GM12878 (cell line): Measurements from ENCODE around the gene CFAP92. TPM values are rescaled to one million over a fixed set of nuclear protein-coding genes. Genes with fewer than 3 reads are reported as not detected.

Source experiments
- ATAC-seq: fragments of 200-7000 bp; cut with Tn5 transposase; 3 replicates; pipeline ENCODE4 v1.9.1; 2020; ENCODE audit warnings: mild to moderate bottlenecking, moderate library complexity
- BruUV-seq: library from RNA; stranded (reverse); fragments of 400-500 nt; replicated peaks from 2 replicates; lab custom pipeline; 2021; lab: Mats Ljungman, UMichigan
- CTCF ChIA-PET: fragments of 300-600 bp; sonication (Branson Sonifier 250); formaldehyde crosslinking; extraction: SDS; loops from one replicate; lab custom pipeline; 2021; ENCODE audit warnings: inconsistent platforms; lab: Yijun Ruan, JAX
- POLR2A ChIA-PET: fragments of 350-600 bp; formaldehyde crosslinking; extraction: SDS; loops from one replicate; lab custom pipeline; 2021; ENCODE audit warnings: inconsistent platforms; lab: Charles Lee
- RAD21 ChIA-PET: fragments of 300-600 bp; sonication (Branson Sonifier 250); formaldehyde crosslinking; loops from one replicate; lab custom pipeline; 2023; ENCODE audit warnings: antibody characterized with exemption; ENCODE audit not compliant: unreplicated experiment; lab: Charles Lee
- SMC1A ChIA-PET: fragments of 300-600 bp; sonication (Branson Sonifier 250); formaldehyde crosslinking; loops from one replicate; lab custom pipeline; 2023; ENCODE audit not compliant: unreplicated experiment, uncharacterized antibody; lab: Charles Lee
- DNase-seq: peaks from one replicate; pipeline ENCODE4 v3.0.0-alpha.2; 2011; ENCODE audit warnings: low read depth, low spot score
- FAIRE-seq: peaks from 3 replicates; lab custom pipeline; 2011; peaks lifted over from hg19 to GRCh38; lab: Jason Lieb, UNC
- H2AFZ ChIP-seq: 2 replicates; pipeline ENCODE4 v1.6.0; 2011; ENCODE audit warnings: low read depth, low read length, control low read depth; ENCODE audit not compliant: control insufficient read depth
- H3K27ac ChIP-seq: 2 replicates; pipeline ENCODE4 v1.5.1; 2011; ENCODE audit warnings: control low read depth; ENCODE audit not compliant: control insufficient read depth, insufficient read depth
- H3K27me3 ChIP-seq, 2 experiments: replicated peaks in 1 of 2; 2 replicates each; pipeline versions ENCODE4 v1.6.0 to v1.6.1; 2011; ENCODE audit warnings: low read length in 1 of 2; ENCODE audit not compliant: control insufficient read depth in 2 of 2, insufficient read depth in 2 of 2
- H3K36me3 ChIP-seq, 2 experiments: 2 replicates each; pipeline ENCODE4 v1.5.1; 2011; ENCODE audit warnings: low read length in 1 of 2; ENCODE audit not compliant: control insufficient read depth in 2 of 2, insufficient read depth in 2 of 2
- H3K4me1 ChIP-seq: 2 replicates; pipeline ENCODE4 v1.6.1; 2011; ENCODE audit warnings: mild to moderate bottlenecking, low read length, moderate library complexity, mixed read lengths; ENCODE audit not compliant: control insufficient read depth, insufficient read depth
- H3K4me2 ChIP-seq: 2 replicates; pipeline ENCODE4 v1.6.0; 2011; ENCODE audit warnings: control low read depth; ENCODE audit not compliant: control insufficient read depth, insufficient read depth
- H3K4me3 ChIP-seq: fragments of 200-600 bp; sonication (generic); 2 replicates; pipeline ENCODE4 v1.5.1; 2016
- H3K79me2 ChIP-seq: 2 replicates; pipeline ENCODE4 v1.6.0; 2011; ENCODE audit warnings: low read length; ENCODE audit not compliant: control insufficient read depth, insufficient read depth
- H3K9ac ChIP-seq: 2 replicates; pipeline ENCODE4 v1.8.0; 2011; ENCODE audit warnings: low read length, control low read depth, mixed read lengths; ENCODE audit not compliant: control insufficient read depth, insufficient read depth
- H3K9me3 ChIP-seq: replicated peaks from 3 replicates; pipeline ENCODE4 v1.5.1; 2011; ENCODE audit warnings: mild to moderate bottlenecking, low read length; ENCODE audit not compliant: control insufficient read depth, insufficient read depth
- H4K20me1 ChIP-seq: 2 replicates; pipeline ENCODE4 v1.6.0; 2011; ENCODE audit not compliant: control insufficient read depth, insufficient read depth
- BHLHE40 ChIP-seq, 2 experiments: fragments of 450-650 bp in 1 of 2; IDR thresholded peaks; 2 replicates each; pipeline ENCODE4 v1.6.1; 2011 to 2017; ENCODE audit warnings: low read depth in 2 of 2, borderline replicate concordance in 1 of 2, improper control_type of control experiment in 1 of 2, low read length in 1 of 2, mild to moderate bottlenecking in 1 of 2
- DPF2 ChIP-seq: fragments of 450-650 bp; IDR thresholded peaks from 2 replicates; pipeline ENCODE4 v1.6.1; 2017; ENCODE audit warnings: mild to moderate bottlenecking
- E2F4 ChIP-seq: IDR thresholded peaks from 2 replicates; pipeline ENCODE4 v1.6.1; 2012; ENCODE audit warnings: low read depth, low read length, improper control_type of control experiment
- E4F1 ChIP-seq: fragments of 450-650 bp; IDR thresholded peaks from 2 replicates; pipeline ENCODE4 v1.6.1; 2018; ENCODE audit warnings: borderline replicate concordance, mild to moderate bottlenecking; ENCODE audit not compliant: partially characterized antibody
- ELK1 ChIP-seq: IDR thresholded peaks from 2 replicates; pipeline ENCODE4 v1.6.1; 2012; ENCODE audit warnings: low read depth, low read length, improper control_type of control experiment
- EZH2 ChIP-seq: IDR thresholded peaks from 2 replicates; pipeline ENCODE4 v1.6.1; 2012; ENCODE audit warnings: low read depth, mild to moderate bottlenecking, control low read depth, inconsistent platforms, low read length, borderline replicate concordance; ENCODE audit not compliant: control insufficient read depth
- MYB ChIP-seq: fragments of 150-350 bp; IDR thresholded peaks from 2 replicates; pipeline ENCODE4 v1.6.1; 2014; ENCODE audit warnings: mild to moderate bottlenecking, low read depth, low read length, borderline replicate concordance
- TBL1XR1 ChIP-seq: IDR thresholded peaks from 2 replicates; pipeline ENCODE4 v1.6.1; 2012; ENCODE audit warnings: low read depth, low read length, improper control_type of control experiment
- ZNF24 ChIP-seq: fragments of 450-650 bp; IDR thresholded peaks from 2 replicates; pipeline ENCODE4 v1.6.1; 2017; ENCODE audit warnings: antibody characterized with exemption, mild to moderate bottlenecking
- ZNF384 ChIP-seq: IDR thresholded peaks from 2 replicates; pipeline ENCODE4 v1.6.1; 2012; ENCODE audit warnings: low read depth, mild to moderate bottlenecking, low read length, improper control_type of control experiment, borderline replicate concordance
- WGBS: methylation state at CpG from one replicate; pipeline ENCODE4 v1.1.6; 2016; ENCODE audit warnings: low lambda C conversion rate; ENCODE audit not compliant: insufficient replicate concordance, insufficient coverage; ENCODE audit errors: missing lambda C conversion rate; 5-methylcytosine and 5-hydroxymethylcytosine counted together
- in situ Hi-C: fragments of 300-500 bp; cut with MboI; formaldehyde crosslinking; loops from 9 replicates; pipeline ENCODE4 v1.14.3; 2018; ENCODE audit warnings: mixed read lengths
- intact Hi-C: fragments of 100-400 bp; cut with micrococcal nuclease; formaldehyde crosslinking; loops from one replicate; pipeline ENCODE4 v1.14.2; 2022; ENCODE audit not compliant: unreplicated experiment
- polyA plus RNA-seq, 11 experiments: library from polyadenylated mRNA; depleted of rRNA in 4 of 11; unstranded in 6 of 11; stranded (reverse) in 5 of 11; fragments of >200 nt; fragmentation: Nextera tagmentation in 4 of 11; fragmentation: Illumina TruSeq in 1 of 11; extraction: Ambion mirVana in 4 of 11; extraction: Trizol in 1 of 11; gene quantifications; 1 replicate in 1 of 11; 2 replicates in 10 of 11; pipeline versions ENCODE4 v1.2.1 to v1.2.3, GENCODE V29; 2011 to 2016; ENCODE audit warnings: inconsistent platforms in 2 of 11, missing spikeins in 2 of 11, low read depth in 1 of 11
- total RNA-seq, 4 experiments: library from RNA; depleted of rRNA in 3 of 4; stranded (reverse); fragments of >200 nt in 3 of 4; fragmentation: Illumina TruSeq in 1 of 4; extraction: Trizol in 1 of 4; gene quantifications; 2 replicates each; pipeline versions ENCODE4 v1.2.1 to v1.2.3, GENCODE V29; 2013 to 2021

The CFAP92 gene
- total and polyA plus RNA-seq, 10 of the 15 experiments (the other 5 are each of a cell fraction or from before 2014, with no cell fraction given), result 0.05 to 0.52 (median 0.14) TPM; not detected in 7

GRCh38 chr3:128945878-128946175, 48.0 kb downstream of the CFAP92 start:
- DNase-seq, result no peak
- CTCF ChIA-PET, result interaction anchor here (1.8 kb wide), 1 partner anchor 24 kb away, joined by 4 read pairs; no protein-coding TSS in a partner anchor

GRCh38 chr3:128945041-128945877, 48.6 kb downstream of the CFAP92 start:
- DNase-seq, result no peak
- ChIA-PET RAD21 (no interaction called here), SMC1A (no interaction called here), CTCF (no interaction called here), POLR2A (no interaction called here)
- Histone ChIP-seq H3K4me3 (no peak overlapping the region), H3K9me3 (no peaks in the 10 kb centered on the region), H3K79me2 (no peaks in the 10 kb centered on the region), H3K27ac (no peak overlapping the region), H3K9ac (no peak overlapping the region), H3K36me3 (no peaks in the 10 kb centered on the region), H3K4me2 (no peak overlapping the region), H4K20me1 (no peaks in the 10 kb centered on the region), H3K4me1 (no peaks in the 10 kb centered on the region), H3K27me3 (no peaks in the 10 kb centered on the region; a peak in 2 of 4 replicates), H2AFZ (no peak overlapping the region)
- no peak for FAIRE-seq
- WGBS, result 41% methylated on average over 21 of the region's 21 CpGs
- in situ Hi-C loops, result no loop called here
- intact Hi-C loops, result no loop called here
- no peak for ATAC-seq
- BruUV-seq, result no TSS peak
- TF ChIP-seq DPF2, result no peak
- no peak for TF ChIP-seq TBL1XR1
- TF ChIP-seq BHLHE40 (IDR thresholded peaks at IDR 0.05; ENCODE audit: borderline replicate concordance in 1 of 2, low read depth in 2 of 2, low read length in 1 of 2), result no peak
- no peak for TF ChIP-seq E2F4
- no peak for TF ChIP-seq E4F1
- TF ChIP-seq MYB, result no peak
- TF ChIP-seq EZH2, result no peak
- no peak for TF ChIP-seq ELK1

More at GRCh38 chr3:128945878-128946175, 48.0 kb downstream of the CFAP92 start:
- WGBS, result 52% methylated on average over 3 of the region's 3 CpGs
- Histone ChIP-seq H3K4me2 (no peak overlapping the region), H3K9ac (no peak overlapping the region), H3K4me3 (no peak overlapping the region), H3K9me3 (no peaks in the 10 kb centered on the region), H4K20me1 (no peaks in the 10 kb centered on the region)
- intact Hi-C loops, result no loop called here
- FAIRE-seq, result no peak
- ATAC-seq, result no peak
- POLR2A ChIA-PET, result no interaction called here
- TF ChIP-seq ZNF384 (no peak), ZNF24 (no peak)
- TF ChIP-seq, all 136 proteins: peak for 0
- Histone ChIP-seq H3K36me3 (no peaks in the 10 kb centered on the region), H3K27me3 (no peaks in the 10 kb centered on the region; a peak in 2 of 4 replicates), H2AFZ (no peak overlapping the region), H3K27ac (no peak overlapping the region), H3K4me1 (no peaks in the 10 kb centered on the region), H3K79me2 (no peaks in the 10 kb centered on the region)
- no TSS peak for BruUV-seq
- ChIA-PET RAD21 (no interaction called here), SMC1A (no interaction called here)
- in situ Hi-C loops, result no loop called here
